Transverse colon (tissue), 3 donors: ENCODE results near the gene MAST2.

Experiments used
- POLR2A ChIP-seq: fragments of 450-650 bp; IDR thresholded peaks from one replicate; pipeline ENCODE4 v1.6.1; 2016; ENCODE audit warnings: antibody characterized with exemption, mild to moderate bottlenecking, moderate library complexity
- TF ChIP-seq, protein P1 (sequence below), 5 experiments: fragments of 200-600 bp in 3 of 5; fragments of 450-650 bp in 2 of 5; sonication (generic) in 3 of 5; IDR thresholded peaks; 1 replicate in 2 of 5; 2 replicates in 3 of 5; pipeline ENCODE4 v1.5.1; 2016 to 2017; ENCODE audit warnings: antibody characterized with exemption in 5 of 5, inconsistent platforms in 3 of 5, mild to moderate bottlenecking in 2 of 5, moderate library complexity in 1 of 5

DNA sequence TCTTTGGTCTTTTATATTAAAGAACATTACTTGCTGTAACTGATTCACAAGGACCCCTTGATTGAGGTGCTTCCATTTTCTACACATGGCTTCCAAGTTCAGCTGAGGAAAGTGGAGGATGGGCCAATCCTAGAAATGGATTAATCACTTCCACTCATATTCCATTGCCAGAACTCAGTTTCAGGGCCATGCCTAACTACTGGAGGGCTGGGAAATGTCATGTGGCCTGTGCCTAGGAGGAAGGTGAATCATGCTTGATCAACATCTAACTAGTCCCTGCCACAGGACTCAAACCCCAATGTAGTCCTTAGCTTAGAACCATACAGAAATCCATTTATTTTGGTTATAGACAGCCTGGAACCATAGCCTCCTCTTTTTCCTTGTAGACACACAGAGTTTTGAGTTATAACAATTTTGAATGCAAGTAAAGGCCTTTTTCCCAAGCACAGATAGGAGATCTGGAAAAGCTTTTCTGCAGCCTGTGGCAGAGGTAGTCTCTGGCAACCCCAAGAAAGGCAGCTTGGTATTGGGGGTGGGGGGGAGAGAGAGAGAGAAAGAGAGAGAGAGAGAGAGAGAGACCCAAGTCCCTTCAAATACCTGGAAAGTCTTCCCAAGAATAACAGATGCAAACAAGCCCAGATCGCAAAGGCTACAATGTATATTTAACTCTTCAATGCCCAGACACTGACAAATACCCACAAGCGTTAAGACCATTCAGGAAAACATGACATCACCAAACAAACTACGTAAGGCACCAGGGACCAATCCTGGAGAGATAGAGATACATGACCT is 12.5 kb downstream of the MAST2 start:
- TF ChIP-seq, protein P1, sequence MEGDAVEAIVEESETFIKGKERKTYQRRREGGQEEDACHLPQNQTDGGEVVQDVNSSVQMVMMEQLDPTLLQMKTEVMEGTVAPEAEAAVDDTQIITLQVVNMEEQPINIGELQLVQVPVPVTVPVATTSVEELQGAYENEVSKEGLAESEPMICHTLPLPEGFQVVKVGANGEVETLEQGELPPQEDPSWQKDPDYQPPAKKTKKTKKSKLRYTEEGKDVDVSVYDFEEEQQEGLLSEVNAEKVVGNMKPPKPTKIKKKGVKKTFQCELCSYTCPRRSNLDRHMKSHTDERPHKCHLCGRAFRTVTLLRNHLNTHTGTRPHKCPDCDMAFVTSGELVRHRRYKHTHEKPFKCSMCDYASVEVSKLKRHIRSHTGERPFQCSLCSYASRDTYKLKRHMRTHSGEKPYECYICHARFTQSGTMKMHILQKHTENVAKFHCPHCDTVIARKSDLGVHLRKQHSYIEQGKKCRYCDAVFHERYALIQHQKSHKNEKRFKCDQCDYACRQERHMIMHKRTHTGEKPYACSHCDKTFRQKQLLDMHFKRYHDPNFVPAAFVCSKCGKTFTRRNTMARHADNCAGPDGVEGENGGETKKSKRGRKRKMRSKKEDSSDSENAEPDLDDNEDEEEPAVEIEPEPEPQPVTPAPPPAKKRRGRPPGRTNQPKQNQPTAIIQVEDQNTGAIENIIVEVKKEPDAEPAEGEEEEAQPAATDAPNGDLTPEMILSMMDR (IDR thresholded peaks at IDR 0.05) = no peak
- TF ChIP-seq POLR2A = no peak
